ENCODE measurements around the gene WFS1.

Gene WFS1

DNA sequence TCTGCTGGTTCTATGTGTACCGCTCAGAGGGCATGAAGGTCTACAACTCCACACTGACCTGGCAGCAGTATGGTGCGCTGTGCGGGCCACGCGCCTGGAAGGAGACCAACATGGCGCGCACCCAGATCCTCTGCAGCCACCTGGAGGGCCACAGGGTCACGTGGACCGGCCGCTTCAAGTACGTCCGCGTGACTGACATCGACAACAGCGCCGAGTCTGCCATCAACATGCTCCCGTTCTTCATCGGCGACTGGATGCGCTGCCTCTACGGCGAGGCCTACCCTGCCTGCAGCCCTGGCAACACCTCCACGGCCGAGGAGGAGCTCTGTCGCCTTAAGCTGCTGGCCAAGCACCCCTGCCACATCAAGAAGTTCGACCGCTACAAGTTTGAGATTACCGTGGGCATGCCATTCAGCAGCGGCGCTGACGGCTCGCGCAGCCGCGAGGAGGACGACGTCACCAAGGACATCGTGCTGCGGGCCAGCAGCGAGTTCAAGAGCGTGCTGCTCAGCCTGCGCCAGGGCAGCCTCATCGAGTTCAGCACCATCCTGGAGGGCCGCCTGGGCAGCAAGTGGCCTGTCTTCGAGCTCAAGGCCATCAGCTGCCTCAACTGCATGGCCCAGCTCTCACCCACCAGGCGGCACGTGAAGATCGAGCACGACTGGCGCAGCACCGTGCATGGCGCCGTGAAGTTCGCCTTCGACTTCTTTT lies 32.2 kb downstream of the WFS1 start:
- no peak for DNase-seq

DNA sequence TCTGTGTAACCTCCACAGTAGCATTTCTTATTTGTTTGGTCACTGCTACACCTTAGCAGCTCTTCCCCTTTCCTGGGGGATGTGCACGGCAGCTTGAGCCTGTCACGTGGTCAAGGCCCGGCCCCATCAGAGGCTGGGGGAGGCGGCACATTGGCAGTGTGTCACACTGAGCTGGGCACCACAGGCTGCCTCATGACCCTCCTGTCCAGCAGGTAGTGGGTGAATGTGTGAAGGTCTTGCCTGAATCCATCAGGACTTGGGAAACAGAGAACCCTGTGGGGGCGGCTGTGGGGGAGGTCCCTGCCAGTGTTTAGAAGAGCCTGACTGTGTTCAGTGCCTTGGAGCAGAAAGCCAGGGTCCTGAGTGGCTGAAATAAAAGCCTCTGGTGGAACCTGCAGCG lies 33.2 kb downstream of the WFS1 start:
- DNase-seq, result no peak

DNA sequence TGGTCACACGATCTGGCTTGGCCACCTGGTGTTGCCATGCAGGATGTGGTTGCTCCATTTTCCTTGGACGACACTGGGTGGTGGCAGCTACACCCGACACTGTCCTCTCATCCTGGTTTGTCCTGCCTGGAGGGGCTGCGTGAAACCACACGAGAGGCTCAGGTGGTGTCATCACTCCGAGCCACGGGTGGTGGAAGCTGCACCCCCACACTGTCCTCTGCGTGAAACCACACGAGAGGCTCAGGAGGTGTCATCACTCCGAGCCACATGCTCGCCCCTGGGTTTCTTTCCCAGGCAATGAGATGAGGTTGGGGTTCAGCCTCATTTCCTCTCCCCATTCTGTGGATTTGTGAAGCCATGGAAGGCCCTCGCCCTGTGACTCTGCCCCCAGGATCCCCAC lies 34.3 kb downstream of the WFS1 start:
- no peak for DNase-seq

DNA sequence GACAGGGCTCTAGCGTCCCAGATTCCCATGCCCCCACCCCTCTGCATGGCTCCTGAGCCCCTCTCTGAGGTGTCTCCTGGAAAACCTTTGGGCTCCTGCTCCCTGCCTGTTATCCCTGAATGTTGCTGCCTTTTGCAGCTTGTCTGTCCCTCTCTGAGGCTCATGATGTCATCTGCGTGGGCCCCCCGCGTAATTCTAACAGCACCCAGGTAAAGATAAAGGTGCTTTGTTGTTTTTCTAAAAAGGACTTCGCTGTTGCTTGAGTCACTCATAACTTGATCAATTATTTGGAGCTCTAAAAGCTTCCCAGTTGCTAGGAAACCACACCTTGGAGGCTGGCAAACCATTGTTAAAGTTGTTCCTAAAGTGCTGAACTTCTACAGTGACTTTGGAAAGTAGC lies 36.6 kb downstream of the WFS1 start:
- DNase-seq, result no peak

DNA sequence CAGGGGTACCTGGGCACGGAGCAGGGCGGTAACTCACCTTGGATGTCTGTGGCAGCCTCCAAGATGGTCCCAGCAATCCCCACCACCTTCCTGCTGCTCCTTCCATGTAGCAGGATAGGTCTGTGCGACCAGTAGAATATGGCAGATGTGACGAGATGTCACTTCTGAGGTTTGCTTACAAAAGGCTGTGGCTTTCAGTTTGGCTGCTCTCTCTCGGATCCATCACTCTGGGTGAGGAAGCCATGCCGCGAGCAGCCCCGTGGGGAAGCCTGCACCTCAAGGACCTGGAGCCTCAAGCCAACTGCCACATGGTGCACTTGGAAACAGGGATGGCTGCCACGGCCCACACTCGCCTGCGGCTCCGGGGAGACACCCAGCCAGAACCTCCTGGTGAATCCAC lies 37.6 kb downstream of the WFS1 start:
- DNase-seq, result no peak

DNA sequence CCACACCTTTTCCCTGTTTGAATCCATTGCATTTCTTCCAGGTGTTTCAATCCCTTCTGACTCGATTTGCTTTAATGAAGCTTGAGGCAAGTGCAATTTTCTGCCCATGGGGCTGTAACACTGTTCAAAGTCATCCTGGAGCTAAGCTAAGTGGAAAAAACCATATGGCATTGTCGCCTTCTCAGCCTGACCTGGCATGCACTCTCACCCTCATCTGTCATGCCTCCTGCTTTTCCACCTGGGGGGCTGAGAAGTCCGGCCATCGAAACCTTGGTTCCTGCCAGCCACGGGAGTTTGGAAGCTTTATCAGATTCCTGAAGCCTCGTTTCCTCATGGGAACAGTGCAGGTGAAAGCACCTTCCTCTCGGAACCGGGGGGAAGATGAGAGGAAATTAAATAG lies 38.2 kb downstream of the WFS1 start:
- peak; percentile 5 for DNase-seq

DNA sequence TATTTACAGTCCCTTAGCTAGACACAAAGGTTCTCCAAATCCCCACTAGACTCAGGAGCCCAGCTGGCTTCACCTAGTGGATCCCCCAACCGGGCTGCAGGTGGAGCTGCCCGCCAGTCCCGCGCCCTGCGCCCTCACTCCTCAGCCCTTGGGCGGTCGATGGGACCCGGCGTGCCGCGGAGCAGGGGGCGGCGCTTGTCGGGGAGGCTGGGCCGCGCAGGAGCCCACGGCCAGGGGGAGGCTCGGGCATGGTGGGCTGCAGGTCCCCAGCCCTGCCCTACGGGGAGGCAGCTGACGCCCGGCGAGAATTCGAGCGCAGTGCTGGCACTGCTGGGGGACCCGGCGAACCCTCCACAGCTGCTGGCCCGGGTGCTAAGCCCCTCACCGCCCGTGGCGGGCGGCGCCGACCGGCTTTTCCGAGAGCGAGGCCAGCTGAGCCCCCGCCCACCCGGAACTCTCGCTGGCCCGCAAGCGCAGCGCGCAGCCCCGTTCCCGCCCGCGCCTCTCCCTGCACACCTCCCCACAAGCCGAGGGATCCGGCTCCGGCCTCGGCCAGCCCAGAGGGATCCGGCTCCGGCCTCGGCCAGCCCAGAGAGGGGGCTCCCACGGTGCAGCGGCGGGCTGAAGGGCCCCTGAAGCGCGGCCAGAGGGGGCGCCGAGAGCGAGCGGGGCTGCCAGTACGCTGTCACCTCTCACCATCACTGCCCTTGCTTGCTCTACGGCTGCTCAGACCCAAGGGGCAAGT lies 39.4 kb downstream of the WFS1 start:
- peak; percentile 60 for DNase-seq

DNA sequence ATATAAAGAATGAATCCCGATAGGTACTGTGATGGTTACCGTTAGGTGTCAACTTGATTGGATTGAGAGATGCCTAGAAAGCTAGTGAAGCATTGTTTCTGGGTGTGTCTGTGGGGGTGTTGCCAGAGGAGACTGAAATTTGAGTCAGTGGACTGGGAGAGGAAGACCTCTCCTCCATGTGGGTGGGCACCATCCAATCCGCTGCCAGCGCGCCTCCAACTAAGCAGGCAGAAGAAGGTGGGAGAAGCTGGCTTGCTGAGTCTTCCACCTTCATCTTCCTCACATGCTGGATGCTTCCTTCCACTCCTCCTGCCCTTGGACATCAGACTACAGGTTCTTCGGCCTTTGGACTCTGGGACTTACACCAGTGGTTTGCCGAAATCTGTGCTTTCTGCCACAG lies 40.1 kb downstream of the WFS1 start:
- DNase-seq, result no peak

DNA sequence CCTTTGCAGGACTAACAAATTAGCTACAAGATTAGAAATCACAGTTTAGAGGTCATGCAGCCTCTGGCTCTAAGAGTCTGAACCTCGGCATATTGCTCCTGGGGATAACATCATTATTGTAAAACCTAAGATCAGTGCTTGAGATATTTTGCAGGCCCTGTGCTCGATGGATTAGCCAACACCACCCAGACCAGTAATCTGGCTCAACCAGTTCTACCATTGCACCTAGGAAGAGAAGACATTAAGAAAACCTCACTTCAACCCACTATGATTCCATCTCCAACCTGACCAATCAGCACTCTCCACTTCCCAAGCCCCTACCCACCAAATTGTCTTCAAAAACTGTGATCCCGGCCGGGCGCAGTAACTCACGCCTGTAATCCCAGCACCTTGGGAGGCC lies 43.6 kb downstream of the WFS1 start:
- DNase-seq, result no peak

DNA sequence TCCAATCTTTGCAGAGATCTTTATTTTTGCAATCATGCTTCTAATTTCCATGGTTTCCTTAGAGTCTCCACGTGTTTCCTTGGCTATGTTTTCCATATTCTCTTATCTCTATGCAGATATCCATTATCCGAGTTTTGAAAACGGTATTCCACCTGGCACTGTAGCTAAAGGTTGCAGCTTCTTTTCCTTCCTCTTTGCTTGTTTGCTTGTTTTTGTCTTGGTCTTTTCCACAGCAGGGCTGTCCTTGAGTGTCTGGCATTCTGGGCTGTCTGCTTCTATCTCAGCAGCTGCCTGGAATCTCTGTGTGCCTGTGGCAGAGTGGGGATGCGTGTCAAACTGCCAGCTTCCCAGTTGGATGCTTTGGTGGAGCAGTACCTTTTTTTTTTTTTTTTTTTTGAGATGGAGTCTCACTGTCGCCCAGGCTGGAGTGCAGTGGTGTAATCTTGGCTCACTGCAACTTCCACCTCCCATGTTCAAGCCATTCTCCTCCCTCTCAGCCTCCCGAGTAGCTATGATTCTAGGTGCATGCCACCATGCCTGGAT lies 46.9 kb downstream of the WFS1 start:
- DNase-seq, result no peak

DNA sequence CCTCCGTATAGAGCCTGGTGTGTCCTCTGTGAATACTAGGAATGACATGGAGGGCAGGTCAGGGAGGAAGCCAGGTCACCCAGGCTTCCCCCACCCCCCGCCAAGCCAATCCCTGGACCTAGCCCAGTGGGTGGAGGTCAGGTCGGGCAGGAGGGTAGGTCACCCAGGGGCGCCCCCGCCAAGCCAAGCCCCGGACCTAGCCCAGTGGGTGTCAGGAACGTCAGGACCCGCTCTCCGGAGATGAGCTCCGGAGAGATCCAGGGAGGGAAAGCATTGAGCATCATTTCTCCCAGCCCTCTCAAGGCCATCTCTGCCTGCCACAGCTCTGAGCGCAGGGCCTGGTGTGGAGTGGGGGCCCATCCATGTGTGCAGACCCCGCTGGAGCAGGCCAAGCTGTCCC lies 48.6 kb downstream of the WFS1 start:
- DNase-seq, result no peak

DNA sequence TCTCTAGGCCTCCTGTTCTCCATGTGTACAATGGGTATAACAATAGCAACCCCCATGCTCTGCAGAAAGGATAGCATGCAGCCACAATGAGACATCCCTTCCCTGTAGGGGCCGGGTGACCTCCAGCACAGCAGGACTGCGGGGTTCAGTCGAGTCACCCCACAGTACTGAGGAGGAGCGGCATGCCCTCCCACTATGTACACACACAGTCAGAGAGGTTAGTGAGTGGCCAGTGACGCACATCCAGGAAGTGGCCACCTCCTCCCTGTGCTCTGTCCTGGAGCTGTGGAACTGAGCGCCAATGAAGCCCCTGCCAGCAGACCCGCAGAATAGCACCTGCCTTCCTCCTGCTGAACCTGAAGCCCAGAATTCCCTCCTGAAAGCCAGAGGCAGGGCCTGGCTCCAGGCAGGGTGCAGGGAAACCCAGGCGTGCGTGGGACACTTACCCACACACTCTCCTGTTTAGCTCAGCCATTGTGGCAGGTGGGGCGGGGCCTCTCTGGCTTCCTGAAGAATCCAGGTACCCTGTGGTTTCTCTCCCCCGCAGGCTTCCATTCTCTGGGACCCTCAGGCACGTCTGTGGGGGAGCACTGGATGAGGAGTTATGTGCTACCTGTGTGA lies 50.0 kb downstream of the WFS1 start:
- DNase-seq, result no peak

DNA sequence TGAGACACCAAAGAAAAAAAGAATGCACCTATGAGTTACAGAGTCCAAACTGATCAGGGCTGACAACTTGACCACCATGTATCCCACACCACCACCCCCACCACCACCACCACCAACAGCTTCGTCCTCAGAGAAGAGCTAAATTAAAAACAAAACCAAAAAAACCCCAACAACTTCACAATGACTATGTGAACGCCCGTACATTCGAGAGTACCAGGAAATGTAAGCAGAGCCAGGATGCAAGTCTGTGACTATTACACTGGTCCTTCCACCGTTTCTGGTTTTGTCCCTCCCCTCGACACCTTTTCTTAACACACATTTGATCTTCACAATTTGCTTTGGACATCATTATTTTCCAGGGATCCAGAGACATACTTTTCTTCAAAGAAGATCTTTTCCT lies 51.0 kb downstream of the WFS1 start:
- DNase-seq, result no peak

DNA sequence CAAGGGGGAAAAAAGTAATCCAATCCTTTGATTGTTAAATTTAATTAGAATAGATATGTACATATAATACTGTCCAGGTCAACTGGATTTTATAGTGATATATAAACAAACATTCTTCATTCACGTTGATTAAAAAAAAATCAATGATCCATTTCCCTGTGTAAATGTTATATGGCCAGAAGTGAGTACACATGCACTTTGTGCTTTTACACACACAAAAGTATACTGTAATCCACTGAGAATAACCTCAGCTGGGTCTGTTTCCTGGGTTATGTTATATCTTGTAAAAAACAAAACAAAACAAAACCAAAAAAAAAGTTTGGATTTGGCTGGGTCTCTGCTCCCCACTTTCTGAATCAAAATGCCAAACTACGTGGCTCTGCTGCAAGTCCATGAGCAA lies 51.7 kb downstream of the WFS1 start:
- DNase-seq, result no peak

DNA sequence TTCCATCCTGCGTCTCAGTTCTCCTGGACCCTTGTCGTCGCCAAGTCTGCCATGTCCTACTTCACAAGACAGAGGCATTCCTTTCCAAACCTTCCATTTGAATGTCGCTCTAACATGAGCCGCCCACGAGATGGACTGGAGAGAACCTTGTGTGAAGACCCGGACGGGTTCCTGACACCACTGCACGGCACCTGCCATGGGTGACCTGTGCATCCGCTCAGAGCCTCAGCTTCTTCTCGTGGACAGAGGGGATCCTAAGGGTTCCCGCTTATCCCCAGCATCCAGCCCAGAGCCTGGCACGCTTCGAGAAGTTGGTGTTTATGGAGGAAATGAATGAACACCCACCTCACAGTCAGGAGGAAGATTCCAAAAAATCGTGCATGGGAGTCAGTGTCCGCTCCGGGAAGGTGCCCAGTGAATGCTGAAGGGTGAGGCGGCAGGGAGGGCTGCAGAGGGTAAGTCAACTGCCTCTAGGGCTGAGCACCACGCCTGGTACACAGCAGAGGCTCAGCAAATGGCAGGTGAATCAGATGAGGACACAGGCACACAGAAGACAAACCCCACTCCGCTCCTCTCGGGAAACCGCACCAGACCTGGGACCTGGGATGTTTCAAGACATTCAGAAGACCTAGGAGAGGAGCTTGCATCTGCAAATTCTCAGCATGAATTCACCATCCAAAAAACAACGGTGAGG lies 52.6 kb downstream of the WFS1 start:
- DNase-seq, result no peak

DNA sequence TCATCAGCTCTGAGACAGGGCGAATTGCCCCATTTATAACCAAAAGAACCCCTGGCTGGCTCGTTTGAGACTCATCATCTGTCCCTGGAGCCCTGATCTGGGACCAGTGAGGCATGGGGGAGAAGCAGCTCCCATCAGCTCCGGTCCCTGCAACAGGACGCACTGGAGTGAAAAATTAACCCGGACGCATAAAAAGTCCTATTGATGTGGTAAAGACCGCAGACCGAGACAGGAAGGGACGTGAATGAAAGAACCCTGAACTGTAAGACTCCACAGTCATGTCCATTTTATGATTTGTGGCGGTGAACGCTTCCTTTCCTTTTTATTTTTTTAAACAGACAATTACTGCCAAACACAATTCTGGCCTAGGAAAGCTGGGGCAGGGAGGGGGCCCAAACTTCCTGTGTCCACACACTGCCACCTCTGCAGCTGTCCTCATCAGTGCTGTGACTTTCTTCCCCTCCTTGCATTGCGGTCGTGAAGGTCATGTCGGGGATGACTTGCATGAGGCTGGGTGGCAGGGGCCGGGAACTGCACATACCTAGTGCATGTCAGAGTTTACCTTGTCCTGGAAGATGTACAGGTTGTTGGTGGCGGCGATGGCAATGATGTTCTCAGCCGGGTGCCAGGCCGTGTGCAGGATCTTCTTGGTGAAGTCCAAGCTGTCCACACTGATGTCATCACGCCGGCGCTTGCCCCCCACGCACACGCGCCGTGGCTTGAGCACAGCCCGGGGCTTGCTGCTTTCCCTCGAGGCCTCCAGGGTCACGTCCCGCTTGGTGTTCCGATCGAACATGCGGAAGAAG lies 53.3 kb downstream of the WFS1 start:
- no peak for DNase-seq

DNA sequence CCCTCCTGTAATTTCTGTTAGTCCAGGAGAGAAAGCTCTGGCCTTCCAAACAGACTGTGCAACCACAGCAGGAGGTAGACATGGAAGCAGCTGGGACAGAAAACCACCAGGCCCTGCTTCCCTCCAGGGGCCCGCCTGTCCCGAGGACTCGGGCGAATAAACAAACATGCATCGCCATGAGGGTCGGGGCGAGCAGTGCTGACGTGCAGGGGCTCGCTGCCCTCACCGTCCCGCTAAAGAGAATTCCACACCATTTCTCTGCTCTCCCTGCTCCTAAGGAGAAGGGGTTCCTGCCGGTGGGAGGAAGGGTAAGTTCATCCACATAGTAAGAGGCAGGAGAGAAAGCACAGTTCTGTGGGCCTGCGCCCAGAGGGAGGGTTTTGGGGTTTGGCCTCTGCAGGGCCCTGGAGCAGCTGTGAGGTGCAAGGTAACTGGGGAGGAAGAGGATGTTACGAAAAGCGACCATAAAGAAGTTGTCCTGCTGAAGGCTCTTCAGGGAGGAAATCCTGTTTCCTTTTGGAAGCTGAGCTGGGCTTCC lies 54.9 kb downstream of the WFS1 start:
- no peak for DNase-seq

DNA sequence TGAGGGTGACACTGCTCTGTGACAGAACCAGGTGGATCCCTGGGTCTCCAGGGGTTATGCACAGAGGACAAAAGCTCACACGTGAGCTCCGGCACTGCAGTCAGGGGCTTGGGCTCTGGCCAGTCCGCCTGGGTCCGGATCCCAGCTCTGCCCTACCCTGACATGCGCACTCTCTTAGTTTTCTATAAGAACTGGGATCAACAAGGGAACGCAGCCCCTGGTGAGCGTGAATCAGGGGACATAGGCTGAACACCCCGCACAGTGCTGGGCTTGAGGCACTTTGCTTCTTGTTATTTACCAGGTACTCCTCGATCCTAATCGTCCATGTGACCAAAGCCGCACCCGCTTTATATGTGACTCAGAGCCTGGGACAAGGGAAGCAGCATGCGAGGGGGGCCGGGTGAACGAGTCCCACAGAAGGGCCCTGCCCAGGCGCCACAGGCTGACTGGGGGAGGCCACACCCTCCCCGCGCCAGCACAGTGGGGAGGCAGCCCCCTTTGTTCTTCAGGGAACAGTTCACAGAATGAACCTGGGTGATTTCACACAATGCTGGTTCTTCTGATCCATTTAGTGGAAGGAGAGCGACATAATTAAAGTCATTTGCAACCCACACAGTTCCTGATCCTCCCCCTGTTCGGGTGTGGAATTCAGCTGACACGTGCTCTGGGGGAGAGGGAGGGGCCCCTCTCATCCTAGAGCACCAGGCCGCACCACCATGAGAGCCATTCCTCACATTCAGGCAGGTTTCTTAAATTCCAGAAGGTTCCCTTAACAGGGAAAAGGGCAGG lies 55.5 kb downstream of the WFS1 start:
- no peak for DNase-seq

DNA sequence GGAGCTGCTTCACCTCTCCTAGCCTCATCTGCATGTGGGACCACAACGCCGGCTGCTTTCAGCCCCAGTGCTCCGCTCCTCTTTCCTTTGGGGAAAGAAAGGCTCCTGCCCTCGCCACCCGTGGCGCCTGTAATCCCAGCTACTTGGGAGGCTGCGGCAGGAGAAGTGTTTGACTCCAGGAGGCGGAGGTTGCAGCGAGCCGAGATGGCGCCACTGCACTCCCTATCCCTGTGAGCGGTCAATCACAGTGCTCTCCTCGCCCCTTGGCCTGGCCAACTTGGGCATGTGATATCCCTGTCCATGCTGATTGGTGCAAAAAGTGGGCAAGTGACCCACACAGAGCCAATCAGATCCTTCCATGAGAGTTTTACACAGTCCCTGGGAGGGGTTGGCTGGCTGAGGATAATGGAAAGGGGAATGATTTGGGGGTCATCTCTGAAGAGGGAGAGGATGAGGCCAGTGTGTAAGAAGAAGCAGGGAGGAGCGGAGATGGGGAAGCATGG lies 56.2 kb downstream of the WFS1 start:
- DNase-seq, result no peak

DNA sequence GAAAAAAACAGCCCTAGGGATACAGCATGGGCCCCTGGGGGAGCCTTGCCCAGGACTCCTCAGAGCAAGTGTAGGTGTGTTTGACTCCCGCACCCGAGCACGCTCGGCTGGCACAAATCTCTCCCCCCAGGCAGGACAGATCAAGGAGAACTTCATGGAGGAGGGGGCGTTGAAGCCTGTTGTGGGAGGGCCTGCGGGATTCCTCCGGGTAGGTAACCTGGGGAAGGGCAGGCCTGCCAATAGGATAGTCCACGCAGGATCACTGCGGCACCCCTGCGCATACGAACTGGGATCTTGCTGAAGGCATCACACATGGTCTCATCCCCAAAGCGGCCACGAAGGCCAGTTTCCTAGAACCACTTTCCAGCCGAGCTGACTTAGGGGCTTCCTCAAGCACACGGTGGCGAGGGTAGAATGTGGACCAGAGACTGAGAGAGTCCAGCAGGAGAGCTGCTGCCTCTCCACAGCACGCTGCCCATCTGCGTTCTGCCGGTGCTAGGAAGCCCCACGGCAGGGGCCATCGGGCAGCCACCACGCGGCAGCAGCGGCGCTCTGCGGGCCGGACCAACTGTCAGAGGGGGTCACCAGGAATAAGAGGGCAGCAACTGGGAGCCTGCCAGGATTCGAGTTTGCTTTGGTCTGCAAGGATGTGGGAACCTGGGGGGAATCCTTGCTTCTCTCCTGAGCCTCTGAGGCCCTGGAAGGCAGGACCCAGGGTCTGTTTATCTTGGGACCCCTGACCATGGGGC lies 56.8 kb downstream of the WFS1 start:
- no peak for DNase-seq
